Stimulated activated CD4-positive, alpha-beta T cell treated with anti-CD3 and anti-CD28 coated beads, Interleukin-2, amount 100 ng/mL, for 48 hours (primary cell): Measurements from ENCODE around the gene DHX32.
"Not testable (repeated sequence)": the region's sequence is repeated elsewhere in the genome, so short reads cannot be mapped to it uniquely, and the experiment has no call there.

Experiments used
- DNase-seq, 2 donors: peaks; one replicate each; pipeline ENCODE4 v3.0.0-alpha.2; 2020

The DHX32 gene

DNA sequence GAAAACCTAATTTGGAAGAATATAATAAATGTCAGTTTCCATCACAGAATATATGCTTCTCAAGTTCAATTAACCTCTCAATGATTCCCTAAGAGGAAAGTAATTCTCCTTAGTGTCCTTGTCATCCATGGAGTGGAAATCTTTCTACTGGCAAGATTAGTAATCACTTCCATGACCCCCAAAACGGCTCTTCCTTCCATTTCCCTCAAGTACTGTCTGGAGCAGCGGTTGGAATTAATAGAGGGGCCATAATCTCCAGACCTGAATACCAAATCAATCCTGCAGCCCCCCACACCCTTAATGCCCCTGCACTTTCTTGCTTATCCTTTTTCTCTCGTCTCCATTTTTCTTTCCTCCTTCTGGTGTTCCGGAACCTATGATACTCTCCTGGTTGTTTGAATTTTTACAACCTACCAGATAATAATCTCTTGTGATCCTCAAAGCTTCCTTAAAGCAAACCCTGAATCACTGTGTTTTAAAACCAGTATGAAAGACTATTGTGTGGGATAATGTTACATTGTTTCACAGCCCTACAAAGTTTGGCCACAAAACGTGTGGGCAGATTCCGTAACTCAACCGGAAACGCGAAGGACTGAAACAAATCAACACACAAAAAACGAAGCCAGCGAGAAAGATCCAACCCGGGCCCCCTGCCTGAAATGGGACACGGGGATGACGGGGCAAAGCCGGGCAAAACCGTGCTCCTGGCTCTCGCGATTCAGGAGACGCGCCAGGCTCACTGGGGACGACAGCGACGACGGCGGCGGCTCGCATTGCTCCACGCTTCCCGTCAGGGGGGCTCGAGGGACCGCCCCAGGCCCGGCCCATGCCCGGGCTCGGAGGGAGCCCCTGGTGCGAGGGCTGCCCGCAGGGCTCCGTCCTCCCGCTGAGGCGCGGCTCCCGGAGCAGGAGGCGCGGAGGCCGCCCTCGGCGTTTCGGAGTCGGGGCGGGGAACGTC lies 14.3 kb upstream of the DHX32 start:
- DNase-seq: peak; percentile 33 to 48

DNA sequence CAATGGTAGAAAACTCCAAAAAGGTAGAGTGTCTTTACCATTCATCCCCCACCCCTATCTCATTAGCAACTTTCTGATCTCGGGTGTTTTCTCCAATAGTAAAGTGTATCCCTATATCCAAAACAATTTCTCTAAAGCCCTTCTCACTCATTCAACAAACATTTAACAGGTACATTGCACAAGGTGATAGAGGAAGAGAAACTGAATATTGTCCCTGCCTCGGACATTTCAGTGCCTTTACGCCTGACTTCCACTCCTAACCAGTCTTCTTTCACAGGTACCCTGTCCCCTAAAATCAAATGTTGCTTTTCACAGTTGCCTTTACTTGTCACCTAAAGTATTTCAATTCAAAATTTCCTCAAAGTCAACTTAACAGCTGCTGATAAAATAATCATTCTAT lies 13.1 kb upstream of the DHX32 start:
- not testable (repeated sequence) for DNase-seq

DNA sequence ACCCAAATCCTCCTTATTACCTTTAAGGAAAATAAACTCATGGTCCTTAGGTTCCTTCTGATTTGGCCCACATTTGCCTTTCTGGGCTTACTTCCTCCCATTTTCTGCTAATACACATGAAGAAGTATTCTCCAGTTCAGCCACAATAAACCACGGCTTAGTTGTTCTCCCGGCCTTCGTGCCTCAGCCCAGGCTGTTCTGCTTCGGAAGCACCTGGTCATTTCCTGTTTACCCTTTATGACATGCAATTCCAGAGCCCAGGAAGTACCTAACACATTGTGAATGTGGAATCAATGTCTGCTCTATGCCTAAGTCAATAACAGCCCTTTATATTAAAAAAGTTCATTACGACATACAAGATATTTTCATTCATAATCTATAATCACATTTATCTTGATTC lies 11.3 kb upstream of the DHX32 start:
- DNase-seq: not testable (repeated sequence)

DNA sequence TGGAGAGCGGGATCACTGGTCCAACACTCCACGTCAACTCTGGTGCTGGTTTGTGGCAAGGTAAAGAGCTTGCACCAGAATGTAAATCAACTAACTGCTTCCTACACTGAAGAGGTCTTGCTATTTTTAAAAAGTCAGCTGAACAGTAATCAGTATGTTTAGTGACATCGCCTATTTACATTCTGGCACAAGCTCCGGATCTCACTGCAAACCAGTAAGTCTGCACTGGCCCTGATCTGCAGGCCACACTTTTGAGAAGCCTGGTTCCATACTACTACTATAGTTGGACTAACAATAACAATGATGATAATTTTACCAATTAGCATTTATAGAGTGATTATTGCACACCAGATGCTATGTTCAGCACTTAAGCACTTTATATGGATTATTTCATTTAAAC lies 8.3 kb upstream of the DHX32 start:
- DNase-seq: not testable (repeated sequence)

DNA sequence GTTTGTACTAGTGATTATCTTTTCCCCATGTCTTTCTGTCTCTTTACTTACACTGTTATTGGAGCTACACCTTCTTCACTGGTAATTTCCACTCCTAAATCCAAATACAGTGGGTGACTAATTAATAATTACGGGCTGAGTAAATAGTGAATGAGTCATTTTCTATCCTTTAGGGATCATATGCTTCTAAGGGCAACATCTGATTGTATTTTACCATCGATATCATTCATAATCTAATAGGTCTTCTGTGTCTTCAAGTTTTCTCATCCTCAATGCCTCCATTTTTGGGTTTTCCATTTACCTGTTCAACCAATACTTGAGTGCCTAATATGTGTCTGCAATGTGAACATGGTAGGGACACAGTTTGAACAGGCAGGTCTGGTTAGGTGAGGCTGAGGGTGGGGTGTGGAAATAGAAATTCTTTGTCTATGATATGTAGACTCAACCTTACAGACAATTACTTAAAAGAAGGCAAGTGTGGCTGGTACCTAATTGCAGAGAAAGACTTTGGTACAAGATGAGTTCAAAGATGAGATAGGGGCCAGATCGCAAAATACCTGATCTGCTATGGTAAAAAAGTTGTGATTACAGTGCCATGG lies 5.9 kb upstream of the DHX32 start:
- no peak for DNase-seq

DNA sequence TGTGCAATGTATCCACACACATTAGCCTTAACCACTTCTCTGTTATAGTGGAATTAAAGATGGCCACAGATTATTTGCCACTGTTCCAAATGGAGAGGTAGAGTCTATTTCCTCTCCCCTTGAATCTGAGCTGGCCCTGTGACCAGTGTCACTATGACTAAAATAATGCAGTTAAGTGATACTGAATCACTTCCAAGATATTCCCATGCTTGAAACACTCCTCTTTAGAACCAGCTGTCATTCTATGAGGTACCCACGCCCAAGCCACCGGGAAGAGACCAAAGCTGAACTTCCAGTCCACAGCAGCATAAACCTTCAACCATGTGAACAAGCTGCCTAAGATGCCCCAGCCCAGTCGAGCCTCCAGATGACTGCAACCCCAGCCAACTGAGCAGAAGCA lies 2.1 kb upstream of the DHX32 start:
- DNase-seq: no peak

DNA sequence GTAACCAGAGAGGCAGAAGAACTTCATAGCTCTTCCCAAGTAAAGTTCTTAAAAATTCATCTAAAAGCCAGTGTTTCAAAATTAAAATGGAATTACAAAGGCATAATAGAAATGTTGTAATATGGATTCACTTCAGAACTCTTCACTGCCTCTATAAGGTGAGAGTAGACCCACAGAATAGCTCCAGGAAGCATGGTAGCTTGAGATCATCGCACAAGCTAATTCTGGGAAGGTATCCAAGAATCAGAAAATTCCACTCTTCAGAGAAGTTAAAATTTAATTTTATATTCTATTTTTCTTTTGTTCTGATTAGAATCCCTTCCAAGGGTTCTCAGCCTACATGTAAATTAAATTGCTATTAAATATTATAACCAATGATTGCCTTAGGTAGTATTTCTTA lies 1.5 kb upstream of the DHX32 start:
- no peak for DNase-seq

DNA sequence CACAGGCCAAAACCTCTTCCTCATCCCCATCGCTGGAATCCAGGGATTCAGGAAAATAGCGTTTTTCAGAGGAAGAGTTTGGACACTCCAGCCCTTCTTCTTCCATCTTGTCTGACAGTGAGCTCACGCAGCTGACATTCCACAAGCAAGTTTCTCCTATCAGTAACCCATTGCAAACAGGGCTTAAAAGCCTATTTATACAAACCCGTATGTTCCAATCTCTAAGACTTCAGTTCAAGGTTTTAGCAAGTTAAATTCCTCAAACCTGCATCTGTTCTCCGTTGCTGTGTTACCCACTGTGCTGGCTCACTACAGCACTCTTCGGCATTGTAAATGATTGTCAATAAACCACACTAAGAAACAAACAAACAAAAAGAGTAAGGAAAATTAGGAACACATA lies 373 bp downstream of the DHX32 start:
- no peak for DNase-seq

DNA sequence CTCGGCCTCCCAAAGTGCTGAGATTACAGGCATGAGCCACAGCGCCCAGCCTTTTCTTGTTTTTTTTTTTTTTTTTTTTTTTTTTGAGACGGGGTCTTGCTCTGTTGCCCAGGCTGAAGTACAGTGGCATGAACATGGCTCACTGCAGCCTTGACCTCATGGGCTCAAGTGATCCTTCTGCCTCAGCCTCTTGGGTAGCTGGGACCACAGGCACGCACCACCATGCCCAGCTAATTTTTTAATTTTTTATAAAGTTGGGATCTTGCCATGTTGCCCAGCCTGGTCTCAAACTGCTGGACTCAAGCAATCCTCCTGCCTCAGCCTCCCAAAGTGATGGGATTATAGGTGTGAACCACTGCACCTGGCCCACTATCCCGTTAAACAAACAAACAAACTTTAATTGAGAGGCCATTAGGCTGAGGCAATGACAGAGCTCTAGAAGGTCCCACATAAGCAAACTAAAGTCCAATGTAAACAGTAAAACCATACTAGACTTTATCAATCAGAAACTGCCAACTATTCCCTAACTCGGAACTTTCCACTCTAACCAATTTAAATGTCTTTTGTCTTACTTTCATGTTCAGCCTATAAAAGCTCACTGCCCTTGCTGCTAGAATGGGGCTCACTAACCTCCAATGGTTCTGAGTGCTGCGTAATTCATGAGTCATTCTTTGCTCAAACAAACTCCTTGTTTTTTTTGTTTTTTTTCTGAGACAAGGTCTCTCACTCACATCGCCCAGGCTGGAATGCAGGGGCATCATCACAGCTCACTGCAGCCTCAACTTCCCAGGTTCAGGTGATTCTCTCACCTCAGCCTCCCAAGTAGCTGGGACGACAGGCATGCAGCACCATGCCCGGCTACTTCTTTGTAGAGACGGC lies 1.9 kb downstream of the DHX32 start:
- DNase-seq: no peak

DNA sequence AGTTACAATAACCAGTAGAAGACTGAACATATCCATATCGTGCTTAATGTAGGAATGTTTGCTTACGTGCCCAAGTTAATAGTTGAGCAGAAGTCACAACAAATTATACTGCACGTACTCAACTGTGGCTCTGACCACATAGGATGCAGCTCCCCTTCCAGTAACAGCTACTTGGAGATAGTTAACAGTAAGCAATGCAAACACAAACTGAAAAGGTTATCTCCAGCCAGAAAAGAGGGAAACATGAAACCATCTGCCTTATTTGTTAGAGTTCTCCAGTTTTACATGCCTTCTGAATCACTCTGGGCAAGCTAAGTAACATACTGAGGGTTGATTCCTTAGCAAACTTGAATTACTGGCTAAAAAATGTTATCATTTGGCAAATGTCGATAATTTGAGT lies 9.8 kb downstream of the DHX32 start:
- no peak for DNase-seq

DNA sequence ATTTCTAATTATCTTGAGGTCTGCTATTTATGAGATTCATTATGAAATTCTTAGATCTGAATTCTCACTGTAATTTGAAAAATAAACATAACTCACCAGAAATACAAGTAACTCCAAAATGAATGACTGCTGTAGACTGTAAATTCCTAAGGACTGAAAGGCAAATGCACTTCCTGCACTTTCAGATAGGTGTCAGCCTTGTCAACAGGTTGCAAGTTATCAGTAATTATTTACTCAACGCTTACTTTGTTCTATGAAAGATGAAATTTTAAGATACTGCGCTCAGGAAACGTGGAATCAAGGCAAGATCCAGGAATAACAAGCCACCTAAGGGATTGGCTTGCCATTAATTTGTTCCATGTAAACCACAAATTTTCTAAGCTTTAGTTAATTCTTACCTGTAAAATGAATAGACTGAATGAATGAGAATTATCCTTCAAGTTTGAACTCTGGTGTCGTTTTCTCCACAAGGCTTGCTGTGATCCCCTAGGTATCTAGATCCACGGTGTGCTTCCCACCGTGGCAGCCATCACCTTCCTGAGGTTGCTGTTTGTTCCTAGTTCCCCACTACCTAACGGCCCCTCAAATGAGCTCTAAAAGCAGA lies 12.6 kb downstream of the DHX32 start:
- peak in 1 of 2 donors; percentile 3 for DNase-seq

DNA sequence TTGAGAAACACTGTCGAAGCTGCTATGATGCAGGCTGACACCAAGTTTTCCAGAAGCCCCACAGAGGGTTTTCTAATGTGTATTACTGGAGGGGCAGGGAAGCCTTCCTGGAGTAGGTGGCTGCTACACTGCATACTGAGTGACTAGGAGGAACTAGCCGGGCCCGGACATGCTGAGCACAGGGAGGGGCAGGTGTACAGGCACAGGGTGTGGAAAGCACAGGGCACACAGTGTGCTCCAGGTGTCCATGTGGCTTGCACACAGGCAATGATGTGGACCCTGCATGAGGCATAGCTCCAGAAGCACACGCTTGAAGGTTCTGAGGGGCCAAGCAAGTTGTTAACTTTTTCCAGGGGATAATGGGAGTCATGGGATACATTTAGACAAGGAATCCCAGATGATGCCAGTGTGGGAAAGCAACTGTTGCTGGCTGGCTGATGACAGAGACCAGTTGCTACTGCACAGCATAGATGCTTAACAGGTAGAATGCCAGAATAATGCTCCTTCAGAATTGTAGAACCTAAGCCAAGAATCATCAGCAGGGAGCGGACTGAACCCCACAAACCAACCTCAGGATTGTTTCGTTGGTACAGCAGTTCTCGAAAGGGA lies 14.6 kb downstream of the DHX32 start:
- DNase-seq: no peak

DNA sequence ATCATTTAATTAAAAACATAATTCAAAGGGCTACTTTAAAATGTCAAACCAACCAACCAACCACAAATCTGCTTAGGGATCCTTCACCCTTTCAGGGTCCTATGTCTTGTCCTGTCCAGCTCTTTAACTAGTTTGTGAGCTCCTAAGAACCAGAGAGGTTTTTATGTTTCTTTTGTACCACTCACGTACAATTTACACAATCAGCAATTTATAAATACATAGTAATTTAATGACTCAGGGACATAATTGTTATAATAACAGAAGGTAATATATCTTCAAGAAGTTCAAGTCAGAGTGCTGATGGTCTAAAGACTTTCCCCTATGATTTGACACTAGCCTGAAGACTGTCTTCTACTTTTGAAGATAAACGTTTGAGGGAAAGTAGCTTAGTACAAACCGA lies 16.0 kb downstream of the DHX32 start:
- DNase-seq: no peak

DNA sequence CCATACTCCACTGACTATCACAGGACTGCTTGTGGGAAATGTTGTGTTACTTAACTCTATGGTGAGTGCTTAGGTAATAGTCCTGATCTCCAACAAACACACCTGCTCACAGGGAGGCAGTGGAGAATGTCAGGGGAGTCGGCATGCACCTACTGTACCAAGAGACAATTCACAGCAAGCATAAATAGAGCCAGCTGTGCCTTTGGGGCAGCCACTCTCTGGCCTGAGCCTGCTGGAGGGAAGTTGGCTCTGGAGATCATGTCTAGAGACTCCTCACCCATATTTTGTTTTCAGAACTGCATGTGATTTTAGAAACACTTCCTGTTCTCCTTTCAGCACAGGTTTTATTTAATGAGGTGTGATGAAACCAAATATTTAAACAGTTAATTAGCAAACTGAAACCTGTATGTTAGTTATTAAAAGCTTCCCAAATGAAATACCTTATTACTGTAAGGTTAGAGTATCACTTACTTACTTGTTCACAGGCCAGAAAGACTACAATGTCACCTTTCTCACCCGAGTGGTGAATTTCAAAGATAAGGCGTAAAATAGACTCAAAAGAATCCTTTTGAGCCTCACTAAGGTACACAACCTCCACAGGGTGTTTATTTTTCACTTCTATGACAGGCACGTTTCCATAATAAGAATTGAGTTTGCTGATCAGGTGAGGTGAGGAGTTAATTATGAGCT lies 21.8 kb downstream of the DHX32 start:
- no peak for DNase-seq

DNA sequence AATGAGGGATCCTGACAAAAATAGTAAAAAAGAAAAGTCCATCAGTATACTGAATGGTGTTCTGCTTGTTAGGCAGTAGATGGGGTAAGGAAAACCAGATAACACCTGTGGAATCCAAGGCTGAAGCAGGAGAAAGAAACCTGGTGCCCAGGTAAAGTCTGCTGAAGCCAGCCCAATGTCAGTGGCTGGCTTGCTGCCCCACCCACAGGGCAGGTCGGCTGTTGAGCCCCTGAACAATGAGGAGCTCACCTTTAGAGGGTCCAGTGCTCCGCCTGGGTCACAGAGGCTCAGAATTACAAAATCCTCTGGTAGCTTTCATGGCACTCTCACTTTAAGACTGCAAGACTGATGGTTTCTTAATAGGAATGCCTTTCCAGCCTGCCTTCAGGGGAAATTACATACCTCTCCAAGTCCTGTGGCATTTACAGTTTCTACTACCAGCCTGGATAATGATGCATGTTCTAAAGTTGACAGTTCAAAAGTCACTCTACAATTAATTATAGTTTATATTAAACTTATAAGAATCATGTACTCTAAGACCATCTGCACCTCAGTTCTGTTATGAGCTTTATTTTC lies 23.8 kb downstream of the DHX32 start:
- DNase-seq: no peak

DNA sequence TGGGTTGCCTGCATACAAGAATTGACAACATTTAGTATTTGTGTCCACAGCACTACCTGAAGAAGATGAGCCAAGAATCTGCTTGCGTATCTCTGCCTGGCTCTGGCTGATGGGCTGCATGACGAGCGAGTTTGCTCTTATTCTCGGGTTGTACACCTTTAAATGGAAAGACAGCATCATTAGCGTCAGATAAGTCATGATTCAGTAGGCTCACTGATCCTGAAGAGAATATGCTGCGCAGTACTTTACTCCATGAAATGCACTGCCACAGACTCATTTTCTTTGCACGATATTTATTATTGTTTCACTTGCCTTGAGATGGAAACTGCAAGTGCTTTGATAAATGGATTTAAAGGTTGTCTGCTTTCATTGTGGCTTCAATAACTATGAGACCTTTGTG lies 28.6 kb downstream of the DHX32 start:
- DNase-seq: no peak

DNA sequence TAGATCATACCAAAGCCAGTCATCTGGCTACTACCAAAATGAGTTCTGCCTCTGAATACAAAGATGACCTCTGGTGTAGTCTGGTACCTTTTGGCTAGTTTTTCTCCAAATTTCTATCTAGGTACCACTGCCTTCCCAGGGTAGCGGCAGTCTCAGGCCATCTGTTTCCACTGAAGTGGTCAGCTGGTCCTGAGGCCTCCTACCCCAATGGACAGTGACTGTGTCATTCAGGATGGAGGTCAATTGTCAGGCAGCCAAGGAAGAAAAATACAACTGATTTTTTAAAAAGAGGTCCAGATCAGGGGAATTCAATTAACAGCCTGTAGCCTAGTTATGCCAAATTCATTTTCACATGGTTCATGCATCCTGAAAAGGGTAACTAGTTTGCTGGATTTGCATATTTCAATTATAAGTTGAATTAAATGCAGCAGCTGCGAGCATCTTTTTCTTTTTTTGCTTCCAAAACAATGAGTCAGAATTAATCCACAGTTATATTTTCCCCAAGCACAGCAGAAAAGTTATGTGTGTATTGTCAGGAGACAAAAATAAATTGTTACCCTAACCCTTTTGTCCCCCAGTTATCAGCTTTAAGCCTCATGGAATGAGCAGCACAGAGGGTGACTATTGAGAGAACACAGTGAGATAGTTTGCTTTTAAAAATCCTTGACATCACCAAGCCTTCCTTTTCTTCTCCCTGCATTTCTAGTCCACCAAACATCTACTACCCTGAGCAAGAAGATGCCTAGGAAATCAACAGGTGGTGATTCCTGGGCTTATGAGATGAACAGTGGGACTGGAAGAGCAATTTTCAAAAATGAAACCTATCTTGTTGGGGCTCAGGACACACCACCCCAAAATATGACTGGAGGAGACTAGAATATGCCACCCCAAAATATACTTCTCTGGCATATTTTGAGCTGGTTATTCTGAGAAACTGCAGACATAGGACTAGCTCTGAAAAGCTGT lies 30.0 kb downstream of the DHX32 start:
- DNase-seq: no peak

DNA sequence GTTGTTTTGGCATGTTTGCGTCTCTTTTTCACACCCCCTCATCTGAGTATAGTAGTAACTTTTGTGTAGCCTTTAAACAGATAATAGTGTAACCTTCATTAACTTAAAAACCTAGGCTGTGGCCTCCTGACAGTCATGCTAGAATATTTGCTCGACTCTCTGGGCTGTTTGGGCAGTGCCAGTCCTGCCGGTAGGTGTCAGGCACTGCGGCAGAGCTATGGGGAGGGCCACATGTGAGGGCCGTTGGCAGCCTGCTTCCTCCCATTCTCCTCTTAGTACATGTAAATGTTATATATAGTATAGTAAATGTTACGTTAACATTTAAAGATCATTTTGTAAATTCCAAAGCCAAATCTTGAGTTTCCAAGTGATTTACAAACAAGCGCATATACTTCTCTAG lies 31.6 kb downstream of the DHX32 start:
- no peak for DNase-seq

DNA sequence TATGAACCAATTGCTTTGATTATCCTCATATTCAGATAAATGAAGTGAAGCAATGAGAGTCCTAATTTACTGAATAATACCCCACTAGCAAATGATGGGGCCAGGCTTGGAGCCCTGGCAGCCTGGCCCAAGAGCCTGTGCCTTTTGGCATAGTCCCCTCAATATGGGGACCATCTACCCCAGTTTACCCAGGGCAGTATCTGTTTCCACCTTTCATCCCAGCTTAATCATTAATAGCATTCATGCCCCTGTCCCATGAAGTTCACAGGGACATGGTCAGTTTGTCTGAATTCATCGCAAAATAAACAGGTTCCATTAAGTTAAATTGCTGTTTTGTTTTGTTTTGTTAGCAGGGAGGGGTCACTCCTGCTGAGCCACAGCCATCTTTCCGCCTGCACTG lies 32.2 kb downstream of the DHX32 start:
- DNase-seq: no peak

DNA sequence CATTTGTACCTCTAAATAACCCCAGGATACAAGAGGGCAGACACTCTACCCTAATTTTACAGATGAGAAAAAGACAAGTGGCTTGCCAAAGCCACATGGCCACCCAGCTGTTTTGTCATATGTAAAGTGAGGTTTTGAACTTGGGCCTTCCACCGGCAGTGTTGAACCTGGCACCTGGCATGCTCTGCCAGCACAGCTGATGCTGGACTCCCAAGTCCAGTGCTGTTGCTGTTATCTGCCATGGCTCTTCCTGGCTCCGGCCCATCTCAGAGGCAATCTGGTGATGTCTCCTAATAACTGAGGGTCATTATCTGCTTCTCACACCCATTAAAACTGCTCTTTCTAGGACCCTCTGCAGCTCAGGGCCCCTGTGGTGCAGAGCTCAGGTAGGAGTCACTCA lies 32.7 kb downstream of the DHX32 start:
- DNase-seq: no peak
